Endodermal cell (in vitro differentiated cells): ENCODE results near the gene C1QL1. TPM values are rescaled to one million over a fixed set of nuclear protein-coding genes. Genes with fewer than 3 reads are reported as not detected.

Source experiments
- DNase-seq: peaks from one replicate; pipeline ENCODE4 v3.0.0-alpha.2; 2017
- H3K27ac ChIP-seq: 2 replicates; pipeline ENCODE4 v1.5.1; 2013; ENCODE audit warnings: mild to moderate bottlenecking, low read depth, low read length, moderate library complexity
- H3K27me3 ChIP-seq: 2 replicates; pipeline ENCODE4 v1.6.1; 2013; ENCODE audit warnings: mild to moderate bottlenecking, low read length, moderate library complexity; ENCODE audit not compliant: insufficient read depth, control insufficient read depth, poor library complexity, severe bottlenecking
- H3K36me3 ChIP-seq: 2 replicates; pipeline ENCODE4 v1.7.0; 2013; ENCODE audit warnings: mild to moderate bottlenecking, low read length, moderate library complexity; ENCODE audit not compliant: control insufficient read depth, insufficient read depth
- H3K4me1 ChIP-seq: one replicate; pipeline ENCODE4 v1.7.0; 2013; ENCODE audit warnings: low read length; ENCODE audit not compliant: control insufficient read depth, insufficient read depth
- H3K4me3 ChIP-seq: 2 replicates; pipeline ENCODE4 v1.5.1; 2013; ENCODE audit warnings: mild to moderate bottlenecking, low read length, moderate library complexity
- H3K9ac ChIP-seq: 2 replicates; pipeline ENCODE4 v1.6.1; 2013; ENCODE audit warnings: mild to moderate bottlenecking, low read length, moderate library complexity; ENCODE audit not compliant: poor library complexity, severe bottlenecking; ENCODE audit errors: extremely low read depth
- H3K9me3 ChIP-seq: 2 replicates; pipeline ENCODE4 v1.6.1; 2013; ENCODE audit warnings: mild to moderate bottlenecking, low read length, moderate library complexity; ENCODE audit not compliant: control insufficient read depth
- H3K27ac Mint-ChIP-seq: 2 replicates; pipeline ENCODE4 v1.8.0; 2020; ENCODE audit warnings: mixed read lengths
- H3K27me3 Mint-ChIP-seq: 2 replicates; pipeline ENCODE4 v1.8.0; 2021; ENCODE audit warnings: mild to moderate bottlenecking, mixed read lengths; ENCODE audit not compliant: insufficient read depth
- H3K36me3 Mint-ChIP-seq: 2 replicates; pipeline ENCODE4 v1.8.0; 2020; ENCODE audit warnings: low read depth, mixed read lengths
- H3K4me1 Mint-ChIP-seq: 2 replicates; pipeline ENCODE4 v1.8.0; 2020; ENCODE audit warnings: mixed read lengths
- H3K4me3 Mint-ChIP-seq: 2 replicates; pipeline ENCODE4 v1.8.0; 2020; ENCODE audit warnings: mild to moderate bottlenecking, moderate library complexity, mixed read lengths
- H3K9me3 Mint-ChIP-seq: 2 replicates; pipeline ENCODE4 v1.8.0; 2020; ENCODE audit warnings: mild to moderate bottlenecking, mixed read lengths
- WGBS, 2 experiments: methylation state at CpG; one replicate each; pipeline versions ENCODE4 v1.1.5 to v1.1.7; 2013; ENCODE audit warnings: missing lambda C conversion rate in 2 of 2, mixed read lengths in 1 of 2; ENCODE audit not compliant: insufficient coverage in 1 of 2, insufficient read length in 1 of 2; 5-methylcytosine and 5-hydroxymethylcytosine counted together
- total RNA-seq, 2 donors: library from RNA; stranded (reverse); fragmentation: NEBNext Ultra II Directional in 1 of 2; extraction: Animal tissue kit (Norgen Biotek cat#: 25700) in 1 of 2; gene quantifications; 2 replicates in 1 of 2; 3 replicates in 1 of 2; pipeline ENCODE4 v1.2.1, GENCODE V29; 2021
- TF ChIP-seq, protein P1 (sequence below): fragments of 200-600 bp; sonication (generic); conservative IDR thresholded peaks from 2 replicates; pipeline ENCODE4 v1.5.0; 2021; ENCODE audit warnings: antibody characterized with exemption, mild to moderate bottlenecking

The C1QL1 gene
- total RNA-seq, 2 donors from 2014 or later, result 1.4 to 2.7 TPM

DNA sequence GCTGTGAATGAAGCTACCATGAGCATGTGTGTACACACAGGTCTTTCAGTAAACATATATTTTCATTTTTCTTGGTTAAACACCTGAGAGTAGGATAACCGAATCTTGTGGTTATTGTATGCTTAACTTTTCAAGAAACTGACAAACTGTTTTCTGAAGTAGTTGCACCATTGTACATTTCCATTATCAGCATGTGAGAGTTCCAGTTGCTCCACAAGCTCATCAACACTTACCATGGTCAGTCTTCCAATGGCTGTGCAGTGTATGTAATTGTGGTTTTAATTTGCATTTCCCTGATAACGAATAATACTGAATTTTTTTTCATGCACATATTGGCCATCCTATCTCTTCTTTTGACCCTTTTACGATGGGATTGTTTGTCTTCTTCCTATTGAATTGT lies 31.3 kb upstream of the C1QL1 start:
- Mint-ChIP-seq H3K4me3 (no peak overlapping the region), H3K36me3 (no peaks in the 10 kb centered on the region), H3K27me3 (peaks cover 8% of the 10 kb centered on the region), H3K4me1 (peaks cover 33% of the 10 kb centered on the region), H3K27ac (no peak overlapping the region), H3K9me3 (peaks cover 15% of the 10 kb centered on the region)
- no peak for DNase-seq
- Histone ChIP-seq H3K9ac (no peak overlapping the region), H3K27me3 (no peaks in the 10 kb centered on the region), H3K27ac (no peak overlapping the region), H3K9me3 (peaks cover 9% of the 10 kb centered on the region), H3K4me3 (no peak overlapping the region), H3K36me3 (no peaks in the 10 kb centered on the region), H3K4me1 (peaks cover 16% of the 10 kb centered on the region)
- WGBS, 2 experiments, result 100% methylated on average over 1 to 3 of the region's 3 CpGs
- TF ChIP-seq, protein P1, sequence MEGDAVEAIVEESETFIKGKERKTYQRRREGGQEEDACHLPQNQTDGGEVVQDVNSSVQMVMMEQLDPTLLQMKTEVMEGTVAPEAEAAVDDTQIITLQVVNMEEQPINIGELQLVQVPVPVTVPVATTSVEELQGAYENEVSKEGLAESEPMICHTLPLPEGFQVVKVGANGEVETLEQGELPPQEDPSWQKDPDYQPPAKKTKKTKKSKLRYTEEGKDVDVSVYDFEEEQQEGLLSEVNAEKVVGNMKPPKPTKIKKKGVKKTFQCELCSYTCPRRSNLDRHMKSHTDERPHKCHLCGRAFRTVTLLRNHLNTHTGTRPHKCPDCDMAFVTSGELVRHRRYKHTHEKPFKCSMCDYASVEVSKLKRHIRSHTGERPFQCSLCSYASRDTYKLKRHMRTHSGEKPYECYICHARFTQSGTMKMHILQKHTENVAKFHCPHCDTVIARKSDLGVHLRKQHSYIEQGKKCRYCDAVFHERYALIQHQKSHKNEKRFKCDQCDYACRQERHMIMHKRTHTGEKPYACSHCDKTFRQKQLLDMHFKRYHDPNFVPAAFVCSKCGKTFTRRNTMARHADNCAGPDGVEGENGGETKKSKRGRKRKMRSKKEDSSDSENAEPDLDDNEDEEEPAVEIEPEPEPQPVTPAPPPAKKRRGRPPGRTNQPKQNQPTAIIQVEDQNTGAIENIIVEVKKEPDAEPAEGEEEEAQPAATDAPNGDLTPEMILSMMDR, result no peak

DNA sequence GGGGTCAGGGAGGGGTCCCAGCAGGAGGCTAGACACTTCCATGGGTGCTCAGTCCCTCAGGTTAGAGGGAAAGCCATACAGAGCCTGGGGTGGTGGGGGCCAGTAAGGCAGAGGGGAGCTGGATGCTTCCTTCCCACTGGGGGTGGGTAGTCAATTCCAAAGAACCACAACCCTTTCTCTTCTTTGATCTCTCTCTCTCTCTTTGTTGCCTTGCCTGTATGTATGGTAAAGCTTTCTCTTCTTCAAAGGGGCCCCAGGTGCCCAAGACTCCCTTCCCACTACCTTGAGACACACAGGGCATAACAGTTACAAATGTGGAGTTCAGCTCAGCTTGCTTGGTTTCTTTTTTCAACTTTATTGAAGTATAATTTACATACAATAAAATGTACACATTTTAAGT lies 30.5 kb upstream of the C1QL1 start:
- H3K27me3 ChIP-seq, result no peaks in the 10 kb centered on the region
- peaks cover 9% of the 10 kb centered on the region for H3K9me3 ChIP-seq
- Mint-ChIP-seq H3K4me1 (peaks cover 25% of the 10 kb centered on the region), H3K36me3 (no peaks in the 10 kb centered on the region), H3K27ac (no peak overlapping the region), H3K27me3 (peaks cover 8% of the 10 kb centered on the region), H3K4me3 (no peak overlapping the region), H3K9me3 (peaks cover 15% of the 10 kb centered on the region)
- DNase-seq, result no peak
- no peak overlapping the region for H3K4me3 ChIP-seq
- no peak overlapping the region for H3K27ac ChIP-seq
- H3K36me3 ChIP-seq, result no peaks in the 10 kb centered on the region
- H3K9ac ChIP-seq, result no peak overlapping the region
- TF ChIP-seq, protein P1, result no peak
- peaks cover 9% of the 10 kb centered on the region for H3K4me1 ChIP-seq

DNA sequence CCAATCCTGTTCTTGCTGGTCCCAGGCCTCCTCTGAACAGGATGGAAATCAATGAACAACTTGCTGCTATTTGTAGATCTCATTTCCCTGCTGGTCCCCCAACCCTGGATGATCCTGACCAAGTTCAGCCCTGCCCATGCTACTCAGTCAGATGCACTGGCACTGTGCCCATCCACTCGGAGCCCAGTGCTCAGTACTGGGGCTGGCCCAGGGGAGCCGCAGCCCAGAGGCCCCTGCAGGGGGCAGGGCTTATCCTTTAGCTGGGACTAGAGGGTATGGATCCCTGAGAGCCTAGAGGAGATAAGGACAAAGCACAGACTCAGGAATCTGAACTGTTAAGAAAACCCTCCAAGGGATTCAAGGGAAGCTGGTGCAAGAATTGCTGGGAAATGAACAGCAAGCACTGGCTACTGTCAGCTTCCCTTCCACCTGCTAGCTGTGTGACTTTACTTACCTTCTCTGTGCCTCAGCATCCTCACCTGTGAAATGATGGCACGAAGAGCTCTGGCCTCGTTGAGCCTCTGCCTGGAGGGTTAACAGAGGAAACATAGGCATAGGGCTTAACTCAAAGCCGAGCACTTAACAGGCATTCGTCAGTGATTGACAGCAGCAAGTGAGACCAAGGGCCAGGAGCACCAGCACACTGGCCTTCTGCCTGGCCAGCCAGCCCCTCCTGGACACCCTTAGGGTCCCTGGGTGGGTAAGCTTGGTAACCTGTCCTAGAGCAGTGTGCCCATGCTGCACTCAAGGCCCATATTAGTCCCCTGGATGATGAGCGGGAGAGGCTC lies 29.8 kb upstream of the C1QL1 start:
- no peak overlapping the region for H3K9ac ChIP-seq
- Mint-ChIP-seq H3K9me3 (peaks cover 15% of the 10 kb centered on the region), H3K4me3 (no peak overlapping the region), H3K27ac (peak overlapping the region; percentile 26), H3K27me3 (peaks cover 8% of the 10 kb centered on the region), H3K36me3 (no peaks in the 10 kb centered on the region), H3K4me1 (peaks cover 20% of the 10 kb centered on the region)
- H3K9me3 ChIP-seq, result peaks cover 9% of the 10 kb centered on the region
- H3K27ac ChIP-seq, result no peak overlapping the region
- H3K4me3 ChIP-seq, result peak overlapping the region; percentile 37
- H3K4me1 ChIP-seq, result peaks cover 7% of the 10 kb centered on the region
- no peaks in the 10 kb centered on the region for H3K36me3 ChIP-seq
- no peak for DNase-seq
- WGBS, 2 experiments, result 74 to 78% methylated on average over 5 to 7 of the region's 7 CpGs
- TF ChIP-seq, protein P1, result peak; percentile 42
- H3K27me3 ChIP-seq, result no peaks in the 10 kb centered on the region
